SIG-M5 treated with dmso at 0.1 percent for 504 hours (cell line): ENCODE data around the gene ST6GALNAC3.
"Not testable (repeated sequence)": the region's sequence is repeated elsewhere in the genome, so short reads cannot be mapped to it uniquely, and the experiment has no call there.

Experiments
- DNase-seq: peaks from one replicate; lab custom pipeline; 2025; ENCODE audit not compliant: unreplicated experiment; lab: John Stamatoyannopoulos, UW

The ST6GALNAC3 gene

GRCh38 chr1:76239470-76239918 is 164.9 kb downstream of the ST6GALNAC3 start:
- no peak for DNase-seq

GRCh38 chr1:76240316-76240715 is 165.8 kb downstream of the ST6GALNAC3 start:
- DNase-seq = no peak

DNA sequence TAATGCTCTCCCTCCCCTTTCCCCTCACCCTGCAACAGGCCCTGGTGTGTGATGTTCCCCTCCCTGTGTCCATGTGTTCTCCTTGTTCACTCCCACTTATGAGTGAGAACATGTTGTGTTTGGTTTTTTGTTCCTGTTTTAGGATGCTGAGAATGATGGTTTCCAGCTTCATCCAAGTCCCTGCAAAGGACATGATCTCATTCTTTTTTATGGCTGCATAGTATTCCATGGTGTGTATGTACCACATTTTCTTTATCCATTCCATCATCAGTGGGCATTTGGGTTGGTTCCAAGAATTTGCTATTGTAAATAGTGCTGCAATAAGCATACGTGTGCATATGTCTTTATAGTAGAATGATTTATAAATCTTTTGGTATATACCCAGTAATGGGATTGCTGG is 168.0 kb downstream of the ST6GALNAC3 start:
- not testable (repeated sequence) for DNase-seq

DNA sequence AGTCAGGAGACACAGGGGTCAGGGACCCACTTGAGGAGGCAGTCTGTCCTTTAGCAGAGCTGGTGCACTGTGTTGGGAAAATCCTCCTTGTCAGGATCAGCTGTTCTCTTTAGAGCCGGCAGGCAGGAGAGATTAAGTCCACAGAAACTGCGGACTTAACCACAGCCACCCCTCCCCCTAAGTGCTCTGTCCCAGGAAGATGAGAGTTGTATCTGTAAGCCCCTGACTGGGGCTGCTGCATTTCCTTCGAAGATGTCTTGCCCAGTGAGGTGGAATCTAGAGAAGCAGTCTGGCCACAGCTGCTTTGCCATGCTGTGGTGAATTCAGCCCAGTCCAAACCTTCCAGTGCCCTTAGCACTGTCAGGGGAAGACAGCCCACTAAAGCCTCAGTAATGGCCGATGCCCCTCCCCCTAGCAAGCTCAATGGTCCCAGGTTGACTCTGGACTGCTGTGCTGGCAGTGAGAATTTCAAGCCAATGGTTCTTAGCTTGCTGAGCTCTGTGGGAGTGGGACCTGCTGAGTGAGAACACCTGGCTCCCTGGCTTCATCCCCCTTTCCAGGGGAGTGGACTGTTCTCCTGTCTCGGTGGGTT is 172.8 kb downstream of the ST6GALNAC3 start:
- no peak for DNase-seq

GRCh38 chr1:76250271-76250670 is 175.7 kb downstream of the ST6GALNAC3 start:
- DNase-seq = no peak

GRCh38 chr1:76252431-76252830 is 177.9 kb downstream of the ST6GALNAC3 start:
- DNase-seq = no peak

GRCh38 chr1:76254104-76255030 is 179.8 kb downstream of the ST6GALNAC3 start:
- no peak for DNase-seq

- DNase-seq = no peak
Observed at GRCh38 chr1:76256289-76257223, 182.0 kb downstream of the ST6GALNAC3 start.

DNA sequence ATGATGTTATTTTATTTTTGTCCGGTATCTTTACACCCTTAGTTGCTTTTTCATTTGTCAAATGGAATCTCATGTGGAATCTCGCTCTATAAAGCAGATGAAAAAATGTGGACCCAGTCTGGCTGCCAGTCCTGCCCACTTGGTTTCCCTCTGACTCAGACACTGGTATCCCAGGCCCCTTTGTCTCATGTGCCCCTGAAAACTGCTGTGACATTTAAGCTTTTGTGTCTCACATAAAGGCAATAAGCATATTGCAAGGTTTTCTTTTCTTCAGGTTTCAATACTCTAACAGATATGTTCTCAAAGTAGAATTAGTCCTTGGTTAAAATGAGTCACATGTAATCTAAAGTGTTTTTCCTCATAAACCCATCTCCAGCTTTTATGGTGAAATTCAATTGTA is 183.3 kb downstream of the ST6GALNAC3 start:
- DNase-seq = no peak

GRCh38 chr1:76259270-76259669 is 184.7 kb downstream of the ST6GALNAC3 start:
- no peak for DNase-seq

- no peak for DNase-seq
Observed at GRCh38 chr1:76260279-76260678, 185.7 kb downstream of the ST6GALNAC3 start.

DNA sequence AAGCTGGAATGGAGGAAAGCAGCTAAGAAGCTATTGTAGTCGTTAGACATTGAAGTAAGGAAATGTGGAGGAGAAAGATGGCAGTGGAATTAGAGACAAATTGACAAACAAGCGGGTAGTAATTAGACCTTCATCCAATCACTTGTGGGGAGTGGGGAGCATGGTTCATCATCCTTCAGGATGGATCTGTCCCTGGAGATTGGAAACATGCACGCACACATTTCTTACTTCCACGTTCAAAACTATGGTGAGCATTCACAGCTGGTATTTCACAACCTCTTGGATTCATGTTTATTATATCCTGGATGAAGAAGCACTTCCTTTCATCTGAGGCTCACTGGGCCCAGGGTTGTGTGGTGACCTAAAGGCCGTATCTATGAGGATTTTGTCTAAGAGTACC is 188.1 kb downstream of the ST6GALNAC3 start:
- no peak for DNase-seq

GRCh38 chr1:76264642-76265041 is 190.1 kb downstream of the ST6GALNAC3 start:
- DNase-seq = no peak

- DNase-seq = no peak
Observed at GRCh38 chr1:76266762-76267161, 192.2 kb downstream of the ST6GALNAC3 start.

DNA sequence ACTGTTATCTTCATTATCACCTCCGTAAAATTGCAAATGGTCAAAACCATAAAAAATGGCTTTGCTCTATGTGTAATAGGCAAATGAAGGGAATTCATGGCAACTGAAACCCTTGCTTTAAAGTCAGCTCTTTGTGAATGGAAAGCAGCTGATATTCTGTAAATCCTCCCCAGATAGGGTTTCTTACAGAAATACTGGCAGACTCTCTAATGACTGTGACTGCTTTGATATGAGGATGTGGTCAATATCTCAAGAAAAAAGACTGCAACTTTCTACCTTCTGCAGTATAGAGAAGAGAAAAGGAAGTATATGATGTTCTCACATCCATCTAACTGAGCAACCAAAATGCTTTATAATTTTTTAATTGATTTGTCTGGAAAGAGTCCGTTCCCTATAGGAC is 193.1 kb downstream of the ST6GALNAC3 start:
- no peak for DNase-seq

DNA sequence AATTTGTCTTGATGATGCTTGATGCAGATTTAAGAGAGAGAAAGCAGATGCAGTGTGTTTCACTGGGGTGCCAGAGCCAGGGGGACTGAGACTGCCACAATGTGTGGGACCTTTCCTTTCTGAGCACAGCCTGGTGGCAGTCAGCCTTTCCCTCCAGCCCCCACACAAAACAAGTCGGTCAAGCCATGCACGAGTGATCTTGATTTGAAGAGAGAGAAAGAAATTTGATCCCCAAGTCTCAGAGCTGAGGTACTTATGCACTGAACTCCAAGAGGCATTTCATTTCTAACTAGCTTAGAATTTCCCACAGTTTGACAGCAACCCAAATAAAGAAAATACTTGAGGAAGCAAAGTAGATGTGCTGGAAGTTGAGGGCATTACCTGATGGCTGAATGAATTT is 193.8 kb downstream of the ST6GALNAC3 start:
- no peak for DNase-seq

- DNase-seq = no peak
Observed at GRCh38 chr1:76269155-76269554, 194.6 kb downstream of the ST6GALNAC3 start.

- DNase-seq = no peak
Observed at GRCh38 chr1:76274302-76274701, 199.8 kb downstream of the ST6GALNAC3 start.

GRCh38 chr1:76274718-76275117 is 200.2 kb downstream of the ST6GALNAC3 start:
- no peak for DNase-seq

- DNase-seq = no peak
Observed at GRCh38 chr1:76278711-76279100, 204.2 kb downstream of the ST6GALNAC3 start.

DNA sequence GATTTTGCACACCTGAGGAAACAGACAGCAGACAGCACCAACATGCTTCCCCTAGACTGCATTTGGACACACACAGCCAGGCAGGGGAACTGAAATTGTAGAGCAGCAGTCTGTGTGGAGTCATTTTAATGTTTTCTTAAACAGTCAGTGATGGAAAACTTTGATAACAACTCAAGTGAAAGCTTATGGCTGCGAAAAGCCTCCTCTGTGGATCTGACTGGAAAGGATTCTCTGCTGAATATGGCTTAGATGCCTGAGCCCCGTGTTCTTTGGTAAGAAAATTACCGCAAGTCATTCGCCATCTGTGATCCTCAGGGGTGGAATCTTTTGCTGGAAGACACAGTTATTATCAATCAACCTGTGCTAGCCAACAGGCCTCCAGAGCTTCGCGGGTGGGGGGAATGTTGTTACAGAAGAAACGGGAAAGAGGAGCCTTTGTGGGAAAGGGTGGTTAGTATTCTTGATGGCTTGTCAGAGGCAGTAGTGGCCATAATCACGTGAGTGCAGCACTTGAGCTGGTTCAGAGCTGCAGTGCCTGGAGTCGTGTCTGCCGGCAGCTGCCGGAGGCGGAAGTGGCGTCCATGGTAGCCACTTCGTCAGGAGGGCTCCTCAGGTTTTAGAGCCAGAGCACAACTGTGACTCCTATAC is 204.7 kb downstream of the ST6GALNAC3 start:
- DNase-seq = no peak
